K562 (cell line): ENCODE data around the gene F12. TPM values are rescaled to one million over a fixed set of nuclear protein-coding genes. Genes with fewer than 3 reads are reported as not detected.
"Not testable (repeated sequence)": the region's sequence is repeated elsewhere in the genome, so short reads cannot be mapped to it uniquely, and the experiment has no call there.

Experiments
- ATAC-seq: fragments of 200-7000 bp; cut with Tn5 transposase; 3 replicates; pipeline ENCODE4 v1.9.1; 2020; ENCODE audit warnings: moderate library complexity
- BruUV-seq: library from RNA; stranded (reverse); fragments of 400-500 nt; replicated peaks from 2 replicates; lab custom pipeline; 2021; lab: Mats Ljungman, UMichigan
- CTCF ChIA-PET: fragments of 300-600 bp; formaldehyde crosslinking; extraction: SDS; loops from one replicate; lab custom pipeline; 2021; ENCODE audit warnings: low intra/inter-chr PET ratio; lab: Yijun Ruan, JAX
- POLR2A ChIA-PET: fragments of 300-600, 350-650 bp; sonication (Branson Sonifier 250); formaldehyde crosslinking; extraction: SDS; loops from one replicate; lab custom pipeline; 2021; ENCODE audit warnings: antibody characterized with exemption, inconsistent platforms; lab: Yijun Ruan, JAX
- DNase-seq, 4 experiments: peaks; one replicate each; pipeline versions ENCODE4 v3.0.0 to v3.0.0-alpha.2; 2011 to 2018; ENCODE audit warnings: low spot score in 3 of 4, mixed read lengths in 3 of 4; ENCODE audit errors: extremely low read depth in 1 of 4
- FAIRE-seq: peaks from 2 replicates; lab custom pipeline; 2011; peaks lifted over from hg19 to GRCh38; lab: Jason Lieb, UNC
- H2AFZ ChIP-seq: 2 replicates; pipeline ENCODE4 v1.6.0; 2011; ENCODE audit warnings: low read depth, low read length, control low read depth, inconsistent platforms
- H3K27ac ChIP-seq: fragments of 200-600 bp; 3 replicates; pipeline ENCODE4 v1.8.0; 2011; ENCODE audit warnings: low read depth, mild to moderate bottlenecking, control low read depth, inconsistent platforms, low read length, moderate library complexity, mixed read lengths; ENCODE audit errors: extremely low read depth
- H3K27me3 ChIP-seq, 2 experiments: fragments of 300-600 bp in 1 of 2; 2 replicates in 1 of 2; 3 replicates in 1 of 2; pipeline versions ENCODE4 v1.6.0 to v1.8.0; 2011; ENCODE audit warnings: inconsistent platforms in 2 of 2, low read length in 2 of 2, mild to moderate bottlenecking in 1 of 2, mixed read lengths in 1 of 2, moderate library complexity in 1 of 2; ENCODE audit not compliant: control insufficient read depth in 2 of 2, insufficient read depth in 2 of 2
- H3K36me3 ChIP-seq: fragments of 300-600 bp; 3 replicates; pipeline ENCODE4 v1.8.0; 2011; ENCODE audit warnings: mild to moderate bottlenecking, low read length, inconsistent platforms; ENCODE audit not compliant: control insufficient read depth, insufficient read depth
- H3K4me1 ChIP-seq, 2 experiments: fragments of 200-600 bp in 1 of 2; replicated peaks in 1 of 2; 2 replicates in 1 of 2; 3 replicates in 1 of 2; pipeline versions ENCODE4 v1.5.1 to v1.8.0; 2011; ENCODE audit warnings: inconsistent platforms in 2 of 2, low read length in 2 of 2, mild to moderate bottlenecking in 1 of 2, mixed read lengths in 1 of 2, moderate library complexity in 1 of 2; ENCODE audit not compliant: control insufficient read depth in 2 of 2, insufficient read depth in 2 of 2
- H3K4me2 ChIP-seq: 2 replicates; pipeline ENCODE4 v1.6.1; 2011; ENCODE audit warnings: low read length, control low read depth, inconsistent platforms, mixed read lengths; ENCODE audit not compliant: insufficient read depth
- H3K4me3 ChIP-seq: fragments of 200-600 bp; sonication (generic), shearing (Covaris generic); 2 replicates; pipeline ENCODE4 v1.5.1; 2016; ENCODE audit warnings: control low read depth, inconsistent platforms
- H3K79me2 ChIP-seq: fragments of 200-600 bp; 3 replicates; pipeline ENCODE4 v1.8.0; 2011; ENCODE audit warnings: low read length, inconsistent platforms; ENCODE audit not compliant: control insufficient read depth, insufficient read depth
- H3K9ac ChIP-seq, 2 experiments: 2 replicates each; pipeline versions ENCODE4 v1.6.0 to v1.6.1; 2011; ENCODE audit warnings: low read depth in 2 of 2, low read length in 2 of 2, control low read depth in 1 of 2, inconsistent platforms in 1 of 2, mild to moderate bottlenecking in 1 of 2, mixed read lengths in 1 of 2; ENCODE audit not compliant: insufficient read depth in 1 of 2
- H3K9me1 ChIP-seq: one replicate; pipeline ENCODE4 v1.6.0; 2011; ENCODE audit warnings: inconsistent platforms, mild to moderate bottlenecking, low read length, moderate library complexity; ENCODE audit not compliant: control insufficient read depth, insufficient read depth
- H3K9me3 ChIP-seq: replicated peaks from 2 replicates; pipeline ENCODE4 v1.5.1; 2011; ENCODE audit warnings: low read depth, low read length, inconsistent platforms; ENCODE audit not compliant: control insufficient read depth, insufficient read depth
- H4K20me1 ChIP-seq: replicated peaks from 2 replicates; pipeline ENCODE4 v1.6.1; 2011; ENCODE audit warnings: low read length, inconsistent platforms, mixed read lengths; ENCODE audit not compliant: control insufficient read depth, insufficient read depth
- ARNT ChIP-seq, 2 experiments: fragments of 450-650 bp; IDR thresholded peaks; 2 replicates each; pipeline ENCODE4 v1.6.1; 2016; ENCODE audit warnings: mild to moderate bottlenecking in 1 of 2
- CEBPB ChIP-seq: fragments of 450-650 bp; IDR thresholded peaks from 2 replicates; pipeline ENCODE4 v1.6.1; 2016; ENCODE audit warnings: missing genetic modification characterization, missing compliant biosample characterization
- ELF1 ChIP-seq: fragments of 200-800 bp; sonication (Bioruptor generic); IDR thresholded peaks from 2 replicates; pipeline ENCODE4 v1.6.1; 2016; ENCODE audit warnings: missing genetic modification characterization, missing compliant biosample characterization
- ZNF217 ChIP-seq: sonication (generic); formaldehyde crosslinking; IDR thresholded peaks from 2 replicates; pipeline ENCODE4 v1.8.0; 2022; ENCODE audit warnings: mild to moderate bottlenecking, missing genetic modification reagents
- WGBS: fragments of 100-300 bp; shearing (Covaris generic); methylation state at CpG from one replicate; pipeline ENCODE4 v1.1.6; 2016; ENCODE audit warnings: low coverage, mixed read lengths; ENCODE audit not compliant: insufficient coverage; ENCODE audit errors: missing lambda C conversion rate; 5-methylcytosine and 5-hydroxymethylcytosine counted together
- in situ Hi-C: fragments of 300-500 bp; cut with MboI; formaldehyde crosslinking; loops from 4 replicates; pipeline ENCODE4 v1.15.0; 2018; ENCODE audit warnings: inconsistent platforms, mixed read lengths
- intact Hi-C: fragments of 100-400 bp; cut with micrococcal nuclease; formaldehyde crosslinking; loops from 2 replicates; pipeline ENCODE4 v1.14.2; 2022
- polyA plus RNA-seq, 8 experiments: library from polyadenylated mRNA; depleted of rRNA in 4 of 8; stranded (reverse) in 5 of 8; unstranded in 3 of 8; fragments of >200 nt; fragmentation: Nextera tagmentation in 2 of 8; fragmentation: Illumina TruSeq in 1 of 8; extraction: Ambion mirVana in 2 of 8; extraction: Trizol in 1 of 8; gene quantifications; 2 replicates each; pipeline versions ENCODE4 v1.2.1 to v1.2.3, GENCODE V29; 2011 to 2014; ENCODE audit warnings: inconsistent platforms in 1 of 8, missing spikeins in 1 of 8
- total RNA-seq, 7 experiments: library from RNA; depleted of rRNA in 6 of 7; stranded (reverse); fragments of >200 nt in 6 of 7; fragmentation: Illumina TruSeq in 2 of 7; extraction: Trizol in 2 of 7; gene quantifications; 2 replicates each; pipeline versions ENCODE4 v1.2.1 to v1.2.3, GENCODE V29; 2011 to 2021; ENCODE audit warnings: low replicate concordance in 1 of 7
- TF ChIP-seq, protein P1 (sequence below): sonication (generic); formaldehyde crosslinking; IDR thresholded peaks from 2 replicates; pipeline ENCODE4 v1.8.0; 2022; ENCODE audit warnings: mild to moderate bottlenecking, missing genetic modification reagents, borderline replicate concordance
- TF ChIP-seq, protein P2 (sequence below): sonication (generic); formaldehyde crosslinking; IDR thresholded peaks from 2 replicates; pipeline ENCODE4 v1.8.0; 2022; ENCODE audit warnings: mild to moderate bottlenecking, missing genetic modification reagents
- TF ChIP-seq, protein P3 (sequence below), 2 experiments: fragments of 450-650 bp; IDR thresholded peaks; 2 replicates each; pipeline ENCODE4 v1.6.1; 2016

The F12 gene
- total and polyA plus RNA-seq, 9 of the 15 experiments (the other 6 are each of a cell fraction or from before 2014, with no cell fraction given): 0.59 to 18.3 (median 3.6) TPM

DNA sequence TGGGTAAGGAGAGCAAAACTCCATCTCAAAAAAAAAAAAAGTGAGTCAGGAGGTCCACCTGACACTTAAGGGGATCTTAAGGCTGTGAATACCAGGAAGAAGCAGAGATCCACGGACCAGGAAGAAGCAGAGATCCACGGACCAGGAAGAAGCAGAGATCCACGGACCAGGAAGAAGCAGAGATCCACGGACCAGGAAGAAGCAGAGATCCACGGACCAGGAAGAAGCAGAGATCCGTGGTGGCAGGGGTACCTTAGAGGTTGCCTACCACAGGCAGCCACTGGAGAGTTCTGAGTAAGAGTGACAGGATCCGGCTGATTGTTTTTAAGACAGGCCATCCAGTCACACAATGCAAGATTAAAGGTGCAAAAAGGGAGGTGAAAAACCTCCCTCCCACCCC is 11.1 kb upstream of the F12 start:
- H3K4me1 ChIP-seq, H3K36me3 ChIP-seq, H3K27me3 ChIP-seq, BruUV-seq, H3K9me3 ChIP-seq, ATAC-seq, H4K20me1 ChIP-seq, DNase-seq, FAIRE-seq, CTCF ChIA-PET, intact Hi-C loops, POLR2A ChIA-PET, in situ Hi-C loops, H3K4me3 ChIP-seq: not testable (repeated sequence)
- 25% methylated on average over 6 of the region's 7 CpGs for WGBS
- H3K9ac ChIP-seq: peak overlapping the region in 1 of 2 experiments; percentile 29; a peak in 1 of 4 replicates
- peak overlapping the region; percentile 74 for H2AFZ ChIP-seq
- TF ChIP-seq ELF1 (tag): peak; percentile 91
- TF ChIP-seq, all 486 proteins: peak for 1; not testable (repeated sequence) for 485
- H3K9me1 ChIP-seq, H3K4me2 ChIP-seq, H3K79me2 ChIP-seq, H3K27ac ChIP-seq: not testable (repeated sequence)

DNA sequence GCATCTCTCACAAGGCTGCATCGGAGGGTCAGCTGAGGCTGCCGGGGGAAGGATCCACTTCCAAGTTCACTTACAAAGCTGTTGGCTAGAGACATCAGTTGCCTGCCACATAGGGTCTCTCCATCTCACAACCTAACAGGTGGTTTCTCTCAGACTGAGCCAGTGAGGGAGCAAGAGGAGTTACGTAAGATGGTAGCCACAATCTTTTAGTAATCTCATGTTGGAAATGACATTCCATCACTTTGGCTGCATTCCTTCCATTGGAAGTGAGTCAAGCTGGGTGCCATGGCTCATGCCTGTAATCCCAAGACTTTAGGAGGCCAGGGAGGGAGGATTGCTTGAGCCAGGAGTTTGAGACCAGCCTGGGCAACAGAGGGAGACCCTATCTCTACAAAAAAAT is 9.7 kb upstream of the F12 start:
- no peak overlapping the region for H2AFZ ChIP-seq
- TF ChIP-seq, protein P1, sequence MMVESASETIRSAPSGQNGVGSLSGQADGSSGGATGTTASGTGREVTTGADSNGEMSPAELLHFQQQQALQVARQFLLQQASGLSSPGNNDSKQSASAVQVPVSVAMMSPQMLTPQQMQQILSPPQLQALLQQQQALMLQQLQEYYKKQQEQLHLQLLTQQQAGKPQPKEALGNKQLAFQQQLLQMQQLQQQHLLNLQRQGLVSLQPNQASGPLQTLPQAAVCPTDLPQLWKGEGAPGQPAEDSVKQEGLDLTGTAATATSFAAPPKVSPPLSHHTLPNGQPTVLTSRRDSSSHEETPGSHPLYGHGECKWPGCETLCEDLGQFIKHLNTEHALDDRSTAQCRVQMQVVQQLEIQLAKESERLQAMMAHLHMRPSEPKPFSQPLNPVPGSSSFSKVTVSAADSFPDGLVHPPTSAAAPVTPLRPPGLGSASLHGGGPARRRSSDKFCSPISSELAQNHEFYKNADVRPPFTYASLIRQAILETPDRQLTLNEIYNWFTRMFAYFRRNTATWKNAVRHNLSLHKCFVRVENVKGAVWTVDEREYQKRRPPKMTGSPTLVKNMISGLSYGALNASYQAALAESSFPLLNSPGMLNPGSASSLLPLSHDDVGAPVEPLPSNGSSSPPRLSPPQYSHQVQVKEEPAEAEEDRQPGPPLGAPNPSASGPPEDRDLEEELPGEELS: no peak
- TF ChIP-seq, protein P2, sequence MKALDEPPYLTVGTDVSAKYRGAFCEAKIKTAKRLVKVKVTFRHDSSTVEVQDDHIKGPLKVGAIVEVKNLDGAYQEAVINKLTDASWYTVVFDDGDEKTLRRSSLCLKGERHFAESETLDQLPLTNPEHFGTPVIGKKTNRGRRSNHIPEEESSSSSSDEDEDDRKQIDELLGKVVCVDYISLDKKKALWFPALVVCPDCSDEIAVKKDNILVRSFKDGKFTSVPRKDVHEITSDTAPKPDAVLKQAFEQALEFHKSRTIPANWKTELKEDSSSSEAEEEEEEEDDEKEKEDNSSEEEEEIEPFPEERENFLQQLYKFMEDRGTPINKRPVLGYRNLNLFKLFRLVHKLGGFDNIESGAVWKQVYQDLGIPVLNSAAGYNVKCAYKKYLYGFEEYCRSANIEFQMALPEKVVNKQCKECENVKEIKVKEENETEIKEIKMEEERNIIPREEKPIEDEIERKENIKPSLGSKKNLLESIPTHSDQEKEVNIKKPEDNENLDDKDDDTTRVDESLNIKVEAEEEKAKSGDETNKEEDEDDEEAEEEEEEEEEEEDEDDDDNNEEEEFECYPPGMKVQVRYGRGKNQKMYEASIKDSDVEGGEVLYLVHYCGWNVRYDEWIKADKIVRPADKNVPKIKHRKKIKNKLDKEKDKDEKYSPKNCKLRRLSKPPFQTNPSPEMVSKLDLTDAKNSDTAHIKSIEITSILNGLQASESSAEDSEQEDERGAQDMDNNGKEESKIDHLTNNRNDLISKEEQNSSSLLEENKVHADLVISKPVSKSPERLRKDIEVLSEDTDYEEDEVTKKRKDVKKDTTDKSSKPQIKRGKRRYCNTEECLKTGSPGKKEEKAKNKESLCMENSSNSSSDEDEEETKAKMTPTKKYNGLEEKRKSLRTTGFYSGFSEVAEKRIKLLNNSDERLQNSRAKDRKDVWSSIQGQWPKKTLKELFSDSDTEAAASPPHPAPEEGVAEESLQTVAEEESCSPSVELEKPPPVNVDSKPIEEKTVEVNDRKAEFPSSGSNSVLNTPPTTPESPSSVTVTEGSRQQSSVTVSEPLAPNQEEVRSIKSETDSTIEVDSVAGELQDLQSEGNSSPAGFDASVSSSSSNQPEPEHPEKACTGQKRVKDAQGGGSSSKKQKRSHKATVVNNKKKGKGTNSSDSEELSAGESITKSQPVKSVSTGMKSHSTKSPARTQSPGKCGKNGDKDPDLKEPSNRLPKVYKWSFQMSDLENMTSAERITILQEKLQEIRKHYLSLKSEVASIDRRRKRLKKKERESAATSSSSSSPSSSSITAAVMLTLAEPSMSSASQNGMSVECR (CRISPR knock-in tag): no peak
- TF ChIP-seq ZNF217 (no peak), CEBPB (no peak), ARNT (IDR thresholded peaks at IDR 0.05) (no peak)
- TF ChIP-seq, protein P3, sequence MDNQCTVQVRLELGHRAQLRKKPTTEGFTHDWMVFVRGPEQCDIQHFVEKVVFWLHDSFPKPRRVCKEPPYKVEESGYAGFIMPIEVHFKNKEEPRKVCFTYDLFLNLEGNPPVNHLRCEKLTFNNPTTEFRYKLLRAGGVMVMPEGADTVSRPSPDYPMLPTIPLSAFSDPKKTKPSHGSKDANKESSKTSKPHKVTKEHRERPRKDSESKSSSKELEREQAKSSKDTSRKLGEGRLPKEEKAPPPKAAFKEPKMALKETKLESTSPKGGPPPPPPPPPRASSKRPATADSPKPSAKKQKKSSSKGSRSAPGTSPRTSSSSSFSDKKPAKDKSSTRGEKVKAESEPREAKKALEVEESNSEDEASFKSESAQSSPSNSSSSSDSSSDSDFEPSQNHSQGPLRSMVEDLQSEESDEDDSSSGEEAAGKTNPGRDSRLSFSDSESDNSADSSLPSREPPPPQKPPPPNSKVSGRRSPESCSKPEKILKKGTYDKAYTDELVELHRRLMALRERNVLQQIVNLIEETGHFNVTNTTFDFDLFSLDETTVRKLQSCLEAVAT (IDR thresholded peaks at IDR 0.05): no peak

More for the DNA sequence above, 9.7 kb upstream of the F12 start:
- H3K4me3 ChIP-seq: no peak overlapping the region
- H3K9me3 ChIP-seq: no peaks in the 10 kb centered on the region
- no peaks in the 10 kb centered on the region for H3K79me2 ChIP-seq
- no peaks in the 10 kb centered on the region for H4K20me1 ChIP-seq
- H3K36me3 ChIP-seq: no peaks in the 10 kb centered on the region
- peaks cover 0 to 3% of the 10 kb centered on the region in 2 experiments; a peak in 1 of 5 replicates for H3K4me1 ChIP-seq
- in situ Hi-C loops (no loop called here), intact Hi-C loops (no loop called here)
- no peak for FAIRE-seq
- WGBS: 83% methylated on average over 3 of the region's 3 CpGs
- DNase-seq: no peak
- H3K27ac ChIP-seq: no peak overlapping the region
- no peaks in the 10 kb centered on the region for H3K27me3 ChIP-seq
- no peak for ATAC-seq
- no TSS peak for BruUV-seq
- no peak overlapping the region for H3K4me2 ChIP-seq
- no peak overlapping the region for H3K9ac ChIP-seq
- ChIA-PET CTCF (no interaction called here), POLR2A (interaction anchor here (1.9 kb wide), 1 partner anchor 8 kb away, joined by 9 read pairs; the partner anchor contains the start of gene GRK6)
- no peaks in the 10 kb centered on the region for H3K9me1 ChIP-seq
